Measurements from ENCODE around the gene MED15. TPM values are rescaled to one million over a fixed set of nuclear protein-coding genes. Genes with fewer than 3 reads are reported as not detected.

Gene MED15
- total RNA-seq, 1 experiment from 2014 or later = 87.9 TPM

- H3K27me3 ChIP-seq (ENCODE audit: insufficient read depth, low read depth) = no peaks in the 10 kb centered on the region
- no peaks in the 10 kb centered on the region for H3K9me3 ChIP-seq (ENCODE audit: insufficient read depth, low read depth)
- no peak overlapping the region for H3K4me2 ChIP-seq
- no peaks in the 10 kb centered on the region for H3K9me2 ChIP-seq (ENCODE audit: insufficient read depth)
- no peaks in the 10 kb centered on the region for H3K4me1 ChIP-seq (replicated peaks; ENCODE audit: insufficient read depth)
- TF ChIP-seq EZH2 (IDR thresholded peaks at IDR 0.05; ENCODE audit: low read depth) (no peak), CTCF (conservative IDR thresholded peaks at IDR 0.05) (no peak)
- no peaks in the 10 kb centered on the region for H3F3A ChIP-seq (ENCODE audit: insufficient read depth, low read depth)
- ChIA-PET POLR2A (ENCODE audit: unreplicated experiment) (no interaction called here), CTCF (no interaction called here)
- no peak overlapping the region for H3K27ac ChIP-seq
- H3K79me2 ChIP-seq (ENCODE audit: low read depth) = no peaks in the 10 kb centered on the region
- no TSS peak for BruUV-seq (replicated peaks)
- intact Hi-C loops (cut with micrococcal nuclease; ENCODE audit: unreplicated experiment) = no loop called here
- H2AFZ ChIP-seq = no peak overlapping the region
- DNase-seq = no peak
- H4K20me1 ChIP-seq (ENCODE audit: insufficient read depth) = no peaks in the 10 kb centered on the region
- H3K36me3 ChIP-seq (ENCODE audit: low read depth) = no peaks in the 10 kb centered on the region
- H3K4me3 ChIP-seq = no peak overlapping the region
These were observed 108.4 kb downstream of the MED15 start for GRCh38 chr22:20615533-20616450.

GRCh38 chr22:20616451-20617043 is 109.1 kb downstream of the MED15 start:
- H4K20me1 ChIP-seq (ENCODE audit: insufficient read depth) = no peaks in the 10 kb centered on the region
- no peaks in the 10 kb centered on the region for H3K9me2 ChIP-seq (ENCODE audit: insufficient read depth)
- intact Hi-C loops (cut with micrococcal nuclease; ENCODE audit: unreplicated experiment) = no loop called here
- no peak overlapping the region for H2AFZ ChIP-seq
- H3K79me2 ChIP-seq (ENCODE audit: low read depth) = no peaks in the 10 kb centered on the region
- TF ChIP-seq EZH2 (IDR thresholded peaks at IDR 0.05; ENCODE audit: low read depth) (no peak), CTCF (conservative IDR thresholded peaks at IDR 0.05) (no peak)
- H3K4me1 ChIP-seq (replicated peaks; ENCODE audit: insufficient read depth) = no peaks in the 10 kb centered on the region
- H3K27ac ChIP-seq = no peak overlapping the region
- CTCF ChIA-PET = no interaction called here
- BruUV-seq (replicated peaks) = no TSS peak
- no peaks in the 10 kb centered on the region for H3K36me3 ChIP-seq (ENCODE audit: low read depth)
- H3K4me3 ChIP-seq = no peak overlapping the region
- POLR2A ChIA-PET (ENCODE audit: unreplicated experiment) = no interaction called here
- H3K9me3 ChIP-seq (ENCODE audit: insufficient read depth, low read depth) = no peaks in the 10 kb centered on the region
- no peak overlapping the region for H3K4me2 ChIP-seq
- DNase-seq = no peak
- H3F3A ChIP-seq (ENCODE audit: insufficient read depth, low read depth) = no peaks in the 10 kb centered on the region
- H3K27me3 ChIP-seq (ENCODE audit: insufficient read depth, low read depth) = no peaks in the 10 kb centered on the region

GRCh38 chr22:20618488-20618887 is 111.1 kb downstream of the MED15 start:
- Histone ChIP-seq H3K27me3 (ENCODE audit: insufficient read depth, low read depth) (no peaks in the 10 kb centered on the region), H3K9me2 (ENCODE audit: insufficient read depth) (no peaks in the 10 kb centered on the region), H3K4me1 (replicated peaks; ENCODE audit: insufficient read depth) (no peaks in the 10 kb centered on the region), H3F3A (ENCODE audit: insufficient read depth, low read depth) (no peaks in the 10 kb centered on the region), H4K20me1 (ENCODE audit: insufficient read depth) (no peaks in the 10 kb centered on the region), H3K27ac (no peak overlapping the region), H3K4me2 (no peak overlapping the region), H3K36me3 (ENCODE audit: low read depth) (no peaks in the 10 kb centered on the region), H3K4me3 (no peak overlapping the region), H3K9me3 (ENCODE audit: insufficient read depth, low read depth) (no peaks in the 10 kb centered on the region), H3K79me2 (ENCODE audit: low read depth) (no peaks in the 10 kb centered on the region), H2AFZ (no peak overlapping the region)
- TF ChIP-seq EZH2 (IDR thresholded peaks at IDR 0.05; ENCODE audit: low read depth) = no peak
- no peak for TF ChIP-seq CTCF (conservative IDR thresholded peaks at IDR 0.05)
- BruUV-seq (replicated peaks) = no TSS peak
- CTCF ChIA-PET = no interaction called here
- POLR2A ChIA-PET (ENCODE audit: unreplicated experiment) = no interaction called here
- intact Hi-C loops (cut with micrococcal nuclease; ENCODE audit: unreplicated experiment) = no loop called here
- DNase-seq = no peak

Data from PC-9 (cell line).